HG03565 (cell line): ENCODE measurements around the gene PATL2.
A peak's percentile ranks its signal among the peaks of the same experiment; 100 is the strongest.
"Not testable (repeated sequence)": the region's sequence is repeated elsewhere in the genome, so short reads cannot be mapped to it uniquely, and the experiment has no call there.

Experiments used
- ATAC-seq: cut with Tn5 transposase; IDR thresholded peaks from one replicate; pipeline ENCODE4 v1.9.1; 2021; ENCODE audit warnings: mild to moderate bottlenecking, moderate library complexity; ENCODE audit not compliant: unreplicated experiment

The PATL2 gene

GRCh38 chr15:44711096-44711742 lies at the start of gene PATL2, which contains the start of gene B2M:
Gene PATL2, minus strand, starts transcription at chr15:44711323. Its CDS starts 34,833 bp downstream, at chr15:44676490.
Gene B2M, plus strand, starts transcription at chr15:44711517. Its CDS starts 30 bp downstream, at chr15:44711547.
- ATAC-seq, result peak; percentile 83

GRCh38 chr15:44753345-44753744 lies 42.2 kb upstream of the PATL2 start:
- no peak for ATAC-seq

- not testable (repeated sequence) for ATAC-seq
Measured at GRCh38 chr15:44743454-44743853, 32.3 kb upstream of the PATL2 start.

- not testable (repeated sequence) for ATAC-seq
Measured at GRCh38 chr15:44739222-44739847, 28.2 kb upstream of the PATL2 start.

GRCh38 chr15:44738340-44738984 lies 27.3 kb upstream of the PATL2 start:
- ATAC-seq, result no peak

GRCh38 chr15:44736181-44736765 lies 25.1 kb upstream of the PATL2 start, which contains the start of gene TRIM69:
Gene TRIM69, plus strand, starts transcription at chr15:44736528. Its CDS starts 177 bp downstream, at chr15:44736705.
- no peak for ATAC-seq

- no peak for ATAC-seq
Measured at GRCh38 chr15:44735482-44736180, 24.5 kb upstream of the PATL2 start.

GRCh38 chr15:44734839-44735481 lies 23.8 kb upstream of the PATL2 start:
- no peak for ATAC-seq

- no peak for ATAC-seq
Measured at GRCh38 chr15:44729408-44730127, 18.4 kb upstream of the PATL2 start.

- ATAC-seq, result peak; percentile 69
Measured at GRCh38 chr15:44728576-44729407, 17.7 kb upstream of the PATL2 start.

GRCh38 chr15:44728232-44728575 lies 17.1 kb upstream of the PATL2 start:
- ATAC-seq, result not testable (repeated sequence)

GRCh38 chr15:44727485-44728231 lies 16.5 kb upstream of the PATL2 start:
- ATAC-seq, result no peak

- ATAC-seq, result no peak
Measured at GRCh38 chr15:44726568-44727484, 15.7 kb upstream of the PATL2 start.

GRCh38 chr15:44726136-44726535 lies 15.0 kb upstream of the PATL2 start:
- no peak for ATAC-seq

- no peak for ATAC-seq
Measured at GRCh38 chr15:44722011-44722410, 10.9 kb upstream of the PATL2 start.

- ATAC-seq, result no peak
Measured at GRCh38 chr15:44720460-44721176, 9.5 kb upstream of the PATL2 start.
